SJSA1 (cell line): Measurements from ENCODE around the gene CBX7. TPM values are rescaled to one million over a fixed set of nuclear protein-coding genes. Genes with fewer than 3 reads are reported as not detected.

Source experiments
- DNase-seq, 2 experiments: peaks; one replicate each; pipeline ENCODE4 v3.0.0-alpha.2; 2015 to 2020; ENCODE audit warnings: low spot score in 2 of 2, low read depth in 1 of 2
- H3K27ac ChIP-seq: fragments of 250-450 bp; sonication (Bioruptor Pico); 2 replicates; pipeline ENCODE4 v1.5.1; 2020; ENCODE audit warnings: mild to moderate bottlenecking, moderate library complexity
- H3K27me3 ChIP-seq: fragments of 250-450 bp; sonication (Bioruptor Pico); replicated peaks from 2 replicates; pipeline ENCODE4 v1.5.1; 2020; ENCODE audit warnings: mild to moderate bottlenecking, moderate library complexity
- H3K36me3 ChIP-seq: fragments of 250-450 bp; sonication (Bioruptor Pico); 2 replicates; pipeline ENCODE4 v1.5.1; 2020; ENCODE audit warnings: mild to moderate bottlenecking
- H3K4me1 ChIP-seq: fragments of 250-450 bp; sonication (Bioruptor Pico); replicated peaks from 2 replicates; pipeline ENCODE4 v1.6.1; 2021; ENCODE audit warnings: mild to moderate bottlenecking
- H3K4me3 ChIP-seq: fragments of 250-450 bp; sonication (Bioruptor Pico); 2 replicates; pipeline ENCODE4 v1.5.1; 2020; ENCODE audit warnings: mild to moderate bottlenecking
- H3K9me3 ChIP-seq: fragments of 250-450 bp; sonication (Bioruptor Pico); replicated peaks from 2 replicates; pipeline ENCODE4 v1.5.1; 2020; ENCODE audit warnings: mild to moderate bottlenecking
- total RNA-seq: library from RNA; depleted of rRNA; stranded (reverse); fragments of >200 nt; shearing (Covaris generic); gene quantifications from 2 replicates; pipeline ENCODE4 v1.2.3, GENCODE V29; 2014

The CBX7 gene
- total RNA-seq, 1 experiment from 2014 or later: 6.3 TPM

DNA sequence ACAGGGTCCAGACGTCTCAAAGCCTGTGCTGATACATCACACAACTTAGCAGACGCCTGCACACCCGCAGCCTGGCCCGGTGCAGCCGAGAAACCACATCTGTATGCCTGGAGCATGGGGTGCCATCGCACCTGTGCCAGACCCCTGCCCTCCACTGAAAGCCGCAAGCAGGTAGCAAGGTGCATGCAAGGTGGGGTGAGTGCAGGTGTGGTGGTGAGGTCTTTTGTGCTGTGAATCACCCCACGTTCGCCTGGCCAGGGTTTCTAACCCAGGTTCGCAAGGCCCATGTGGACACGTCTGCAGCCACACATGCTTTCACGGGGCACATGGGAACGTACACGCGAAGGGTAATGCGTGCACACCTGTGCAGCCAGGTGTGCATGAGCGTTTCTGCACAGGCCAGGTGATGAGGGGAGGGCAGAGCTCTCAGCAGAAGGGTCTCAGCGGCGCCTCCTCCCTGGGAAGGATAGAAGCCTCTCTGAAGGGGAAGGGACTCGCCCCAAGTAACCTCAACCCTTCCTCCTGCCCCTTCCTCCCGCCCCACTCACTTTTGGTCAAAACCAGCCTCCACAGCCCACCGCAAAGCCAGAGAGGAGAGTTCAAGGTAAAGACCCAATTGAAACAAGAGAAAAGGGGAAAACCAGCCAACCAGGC is 19.5 kb downstream of the CBX7 start:
- Histone ChIP-seq H3K27ac (no peak overlapping the region), H3K27me3 (no peaks in the 10 kb centered on the region), H3K9me3 (no peaks in the 10 kb centered on the region), H3K4me3 (no peak overlapping the region), H3K36me3 (no peaks in the 10 kb centered on the region), H3K4me1 (no peaks in the 10 kb centered on the region)
- DNase-seq: no peak

DNA sequence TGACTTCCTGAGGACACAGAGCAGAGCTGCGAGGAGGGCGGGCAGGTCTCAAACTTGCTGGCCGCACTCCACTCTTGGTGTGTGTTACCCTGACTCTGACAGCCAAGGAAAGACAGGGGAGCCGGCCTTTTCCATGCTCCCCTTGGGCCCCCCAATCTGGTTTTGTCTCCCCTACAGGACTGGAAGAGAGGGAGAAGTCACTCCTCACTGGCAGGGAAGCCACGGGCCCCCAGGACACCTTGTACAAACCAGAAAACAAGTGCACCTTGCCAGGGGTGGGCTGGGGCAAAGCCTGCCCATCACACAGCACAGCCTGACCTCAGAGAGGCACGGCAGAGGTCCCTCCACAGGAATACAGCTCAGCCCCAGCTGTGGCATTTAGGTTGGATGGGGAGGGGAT is 20.2 kb downstream of the CBX7 start:
- Histone ChIP-seq H3K4me3 (no peak overlapping the region), H3K27ac (no peak overlapping the region), H3K4me1 (no peaks in the 10 kb centered on the region), H3K36me3 (no peaks in the 10 kb centered on the region), H3K27me3 (no peaks in the 10 kb centered on the region), H3K9me3 (no peaks in the 10 kb centered on the region)
- no peak for DNase-seq

DNA sequence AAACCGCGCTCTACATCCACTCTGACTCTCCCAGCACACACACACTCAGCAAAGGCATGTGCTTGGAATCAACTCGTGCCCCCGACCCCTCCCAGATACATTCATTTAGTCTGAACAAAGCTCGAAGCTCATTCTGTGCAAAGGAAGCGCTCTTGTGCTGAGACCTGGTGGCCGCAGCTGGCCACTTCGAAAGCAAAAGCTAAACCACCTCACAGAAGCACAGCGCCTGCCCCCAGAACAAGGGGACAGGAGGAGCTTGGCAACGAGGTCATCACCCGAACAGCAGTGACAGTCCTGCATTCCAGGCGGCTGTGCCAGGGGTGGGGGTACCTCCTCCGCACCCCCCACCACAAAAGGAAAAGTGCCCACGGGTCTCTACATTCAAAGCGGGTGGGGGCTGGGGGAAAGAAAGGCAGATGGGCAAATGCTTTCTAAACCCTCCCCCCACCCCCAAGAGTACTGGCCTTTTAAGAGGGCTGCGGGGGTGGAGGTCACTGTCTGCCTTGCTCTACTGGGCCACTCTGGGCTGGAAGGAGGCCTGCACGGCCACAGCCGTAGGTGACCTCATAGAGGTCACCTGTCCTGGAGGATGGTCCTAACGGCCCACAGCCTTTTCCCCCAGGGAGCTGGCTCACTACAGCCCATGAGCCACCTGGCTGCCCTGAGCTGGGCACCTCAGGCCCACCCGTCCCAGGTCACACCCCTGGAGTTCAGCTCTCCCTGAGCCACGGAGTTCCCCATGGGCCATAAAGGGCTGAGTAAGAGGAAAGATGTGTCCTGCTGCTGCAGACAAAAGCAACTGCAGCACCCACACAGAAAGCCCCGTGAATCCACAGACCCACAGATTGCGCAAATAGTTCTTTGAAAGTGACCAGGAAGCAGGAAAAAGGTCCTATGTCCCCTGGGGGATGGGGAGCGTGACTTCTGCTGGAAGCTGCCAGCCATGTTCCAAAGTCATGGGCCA is 21.3 kb downstream of the CBX7 start:
- no peak for DNase-seq
- H3K27ac ChIP-seq: no peak overlapping the region

DNA sequence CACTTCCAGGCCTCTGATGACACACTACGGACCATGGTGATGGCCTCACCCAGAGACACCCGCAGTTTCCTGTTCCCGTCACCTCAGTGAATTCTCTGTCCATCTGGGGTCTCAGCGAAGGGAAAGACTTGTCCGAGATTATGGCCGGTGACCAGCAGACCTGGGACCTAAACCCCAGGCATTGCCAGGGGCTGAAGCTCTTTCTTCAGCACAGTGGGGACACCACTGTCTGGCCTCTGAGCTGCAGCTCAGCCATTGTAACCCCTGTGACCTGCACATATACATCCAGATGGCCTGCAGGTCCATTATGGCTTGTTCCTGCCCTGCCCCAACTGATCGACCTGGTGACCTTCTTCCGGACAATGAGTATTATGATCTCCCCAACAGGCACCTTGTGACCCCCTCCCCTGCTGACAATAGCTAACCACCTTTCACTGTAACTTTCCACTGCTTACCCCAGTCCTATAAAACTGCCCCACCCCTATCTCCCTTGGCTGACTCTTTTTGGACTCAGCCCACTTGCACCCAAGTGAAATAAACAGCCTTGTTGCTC is 22.3 kb downstream of the CBX7 start:
- Histone ChIP-seq H3K4me3 (no peak overlapping the region), H3K4me1 (no peaks in the 10 kb centered on the region), H3K27ac (no peak overlapping the region), H3K36me3 (no peaks in the 10 kb centered on the region), H3K27me3 (no peaks in the 10 kb centered on the region), H3K9me3 (no peaks in the 10 kb centered on the region)
- DNase-seq: no peak

More for the DNA sequence above, 21.3 kb downstream of the CBX7 start:
- H3K4me1 ChIP-seq: no peaks in the 10 kb centered on the region
- H3K4me3 ChIP-seq: no peak overlapping the region
- H3K36me3 ChIP-seq: no peaks in the 10 kb centered on the region
- no peaks in the 10 kb centered on the region for H3K9me3 ChIP-seq
- H3K27me3 ChIP-seq: no peaks in the 10 kb centered on the region

DNA sequence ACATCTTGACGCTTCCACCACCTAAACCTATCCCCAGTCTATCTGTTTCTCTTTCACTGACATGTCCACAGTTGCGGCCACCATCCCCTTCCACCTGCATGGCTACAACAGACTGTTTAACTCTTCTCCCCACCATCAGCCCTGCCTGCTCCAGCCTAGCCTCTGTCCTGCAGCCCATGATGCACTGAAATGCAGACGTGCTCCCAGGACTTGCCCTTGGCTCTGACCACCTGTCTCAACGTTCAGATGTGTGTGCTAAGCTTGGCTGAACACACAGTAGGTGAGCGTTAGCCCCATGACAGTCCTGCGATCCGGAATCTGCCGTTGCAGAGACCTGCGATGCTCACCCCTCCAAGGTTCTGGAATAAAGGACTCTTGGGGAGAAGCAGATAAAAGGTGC is 22.7 kb downstream of the CBX7 start:
- Histone ChIP-seq H3K27ac (no peak overlapping the region), H3K4me3 (no peak overlapping the region), H3K9me3 (no peaks in the 10 kb centered on the region), H3K36me3 (no peaks in the 10 kb centered on the region), H3K4me1 (no peaks in the 10 kb centered on the region), H3K27me3 (no peaks in the 10 kb centered on the region)
- no peak for DNase-seq

DNA sequence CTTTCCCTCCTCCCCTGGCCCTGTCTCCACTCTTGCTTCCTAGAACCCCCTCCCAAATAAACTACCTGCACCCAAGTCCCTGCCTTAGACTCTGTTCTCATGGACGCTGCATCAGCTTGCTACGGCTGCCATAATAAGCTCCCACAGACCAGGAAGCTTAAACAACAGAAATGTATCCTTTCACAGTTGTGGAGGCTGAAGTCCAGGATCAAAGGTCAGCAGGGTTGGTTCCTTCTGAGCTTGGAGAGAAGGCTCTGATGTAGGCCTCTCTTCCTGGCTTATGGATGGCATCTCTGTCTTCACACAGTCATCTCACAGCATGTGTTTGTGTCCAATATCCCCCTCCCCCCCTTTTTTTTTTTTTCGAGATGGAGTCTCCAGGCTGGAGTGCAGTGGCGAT is 23.4 kb downstream of the CBX7 start:
- H3K4me3 ChIP-seq: no peak overlapping the region
- H3K27ac ChIP-seq: no peak overlapping the region
- no peaks in the 10 kb centered on the region for H3K27me3 ChIP-seq
- no peak for DNase-seq
- H3K36me3 ChIP-seq: no peaks in the 10 kb centered on the region
- H3K9me3 ChIP-seq: no peaks in the 10 kb centered on the region
- H3K4me1 ChIP-seq: no peaks in the 10 kb centered on the region

DNA sequence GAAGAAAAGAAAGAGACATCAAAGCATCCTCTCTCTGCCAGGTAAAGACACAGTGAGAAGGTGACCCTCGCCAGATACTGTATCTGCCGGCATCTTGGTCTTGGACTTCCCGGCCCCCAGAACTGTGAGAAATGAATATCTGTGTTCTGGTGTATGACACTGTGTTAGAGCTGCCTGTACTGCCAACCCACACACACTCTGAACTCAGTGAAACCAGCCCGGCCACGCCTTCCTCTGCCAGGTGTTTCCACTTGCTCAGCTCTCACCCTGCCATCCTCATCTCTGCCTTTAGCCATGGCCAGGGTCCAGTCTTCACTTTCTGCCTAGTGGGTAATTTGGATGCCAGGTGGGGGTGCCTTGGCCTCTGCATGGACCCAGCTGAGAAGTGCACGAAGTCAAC is 24.0 kb downstream of the CBX7 start:
- Histone ChIP-seq H3K27ac (no peak overlapping the region), H3K9me3 (no peaks in the 10 kb centered on the region), H3K4me3 (no peak overlapping the region), H3K4me1 (no peaks in the 10 kb centered on the region), H3K27me3 (no peaks in the 10 kb centered on the region), H3K36me3 (no peaks in the 10 kb centered on the region)
- no peak for DNase-seq

DNA sequence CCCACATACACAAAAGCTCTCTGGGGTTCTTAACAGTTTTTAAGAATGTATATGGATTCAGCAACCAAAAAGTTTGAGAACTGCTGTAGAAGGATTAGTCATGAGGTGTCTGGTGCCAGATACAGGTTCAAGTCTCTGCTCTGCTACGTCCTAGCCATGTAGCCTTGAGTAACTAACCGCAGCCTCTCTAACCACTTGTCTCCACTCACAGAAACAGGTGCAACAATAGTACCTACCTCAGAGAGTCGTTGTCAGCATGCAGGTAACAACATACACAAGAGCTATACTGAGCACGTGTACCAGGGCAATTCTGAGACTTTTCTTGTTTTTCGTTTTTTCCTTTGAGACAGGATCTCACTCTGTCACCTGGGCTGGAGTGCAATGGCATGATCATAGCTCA is 26.9 kb downstream of the CBX7 start:
- H3K9me3 ChIP-seq: no peaks in the 10 kb centered on the region
- H3K27ac ChIP-seq: no peak overlapping the region
- H3K4me3 ChIP-seq: no peak overlapping the region
- H3K4me1 ChIP-seq: no peaks in the 10 kb centered on the region
- no peak for DNase-seq
- H3K27me3 ChIP-seq: no peaks in the 10 kb centered on the region
- no peaks in the 10 kb centered on the region for H3K36me3 ChIP-seq

DNA sequence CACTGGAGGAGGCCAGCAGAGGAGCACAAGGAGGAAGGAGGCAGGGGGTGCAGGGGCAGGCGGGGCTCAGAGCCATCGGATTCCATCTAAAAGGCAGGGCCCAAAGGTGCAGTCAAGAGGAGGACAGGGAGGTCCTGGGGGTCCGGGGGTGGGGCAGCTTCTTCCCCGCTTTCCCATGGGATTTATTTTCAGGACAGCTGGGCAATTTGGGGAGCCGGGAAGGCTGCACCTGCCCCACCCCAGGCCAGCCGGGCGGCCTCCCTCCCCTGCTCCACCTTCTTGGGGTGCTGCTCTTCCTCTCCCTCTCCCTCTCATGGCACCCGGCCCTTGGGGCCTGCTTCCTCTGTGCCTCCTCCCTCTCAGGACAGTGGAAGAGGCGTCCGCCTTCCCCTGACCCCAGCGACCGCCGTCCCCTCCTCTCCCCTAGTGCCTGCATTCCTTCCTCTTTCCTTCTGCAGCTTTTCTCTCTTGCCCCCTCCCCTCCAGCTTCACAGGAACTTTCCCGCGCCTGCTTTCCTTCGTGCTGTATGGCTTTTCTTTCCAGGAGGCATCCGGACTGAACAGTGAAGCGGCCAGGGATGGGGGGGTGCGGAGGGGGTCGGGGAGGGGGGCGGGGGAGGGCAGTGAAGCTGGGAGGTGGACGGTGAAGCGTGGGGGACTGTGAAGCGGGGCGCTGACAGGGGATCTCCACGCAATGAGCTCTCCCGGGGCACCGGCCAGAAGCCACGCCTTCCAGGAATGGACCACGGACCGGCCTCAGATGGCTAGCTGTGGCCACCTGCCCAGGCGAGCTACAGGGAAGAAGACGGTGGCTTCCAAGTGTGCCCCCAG is 28.5 kb downstream of the CBX7 start:
- Histone ChIP-seq H3K9me3 (no peaks in the 10 kb centered on the region), H3K4me1 (no peaks in the 10 kb centered on the region), H3K27me3 (no peaks in the 10 kb centered on the region), H3K27ac (no peak overlapping the region), H3K4me3 (no peak overlapping the region), H3K36me3 (no peaks in the 10 kb centered on the region)
- no peak for DNase-seq

DNA sequence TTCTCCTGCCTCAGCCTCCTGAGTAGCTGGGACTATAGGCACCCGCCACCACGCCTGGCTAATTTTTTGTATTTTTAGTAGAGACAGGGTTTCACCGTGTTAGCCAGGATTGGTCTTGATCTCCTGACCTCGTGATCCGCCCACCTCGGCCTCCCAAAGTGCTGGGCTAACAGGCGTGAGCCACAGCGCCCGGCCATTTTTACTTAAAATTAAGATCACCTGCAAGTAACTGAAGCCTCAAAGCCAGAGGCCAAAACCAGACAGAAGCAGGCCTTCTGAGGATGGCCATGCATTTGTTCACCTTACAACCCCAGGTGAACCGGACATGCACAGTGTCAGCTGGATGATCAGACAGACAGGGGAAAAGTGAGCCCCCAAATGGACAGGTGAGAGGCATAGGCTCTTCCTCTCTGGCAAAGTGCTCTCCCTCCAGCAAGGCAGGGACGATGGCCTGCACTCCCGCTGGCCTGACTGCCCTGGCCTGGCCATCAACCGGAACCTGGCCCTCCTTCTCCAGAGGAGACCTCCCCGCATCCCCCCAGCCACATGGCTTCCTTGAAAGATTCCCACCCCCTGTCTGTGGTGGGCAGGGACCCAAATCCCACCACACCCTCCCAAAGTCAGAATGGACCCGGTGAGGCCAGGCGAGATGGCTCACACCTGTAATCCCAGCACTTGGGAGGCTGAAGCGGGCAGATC is 29.6 kb downstream of the CBX7 start:
- no peak overlapping the region for H3K27ac ChIP-seq
- H3K4me1 ChIP-seq: no peaks in the 10 kb centered on the region
- DNase-seq: no peak
- no peak overlapping the region for H3K4me3 ChIP-seq
- no peaks in the 10 kb centered on the region for H3K36me3 ChIP-seq
- H3K9me3 ChIP-seq: no peaks in the 10 kb centered on the region
- no peaks in the 10 kb centered on the region for H3K27me3 ChIP-seq

DNA sequence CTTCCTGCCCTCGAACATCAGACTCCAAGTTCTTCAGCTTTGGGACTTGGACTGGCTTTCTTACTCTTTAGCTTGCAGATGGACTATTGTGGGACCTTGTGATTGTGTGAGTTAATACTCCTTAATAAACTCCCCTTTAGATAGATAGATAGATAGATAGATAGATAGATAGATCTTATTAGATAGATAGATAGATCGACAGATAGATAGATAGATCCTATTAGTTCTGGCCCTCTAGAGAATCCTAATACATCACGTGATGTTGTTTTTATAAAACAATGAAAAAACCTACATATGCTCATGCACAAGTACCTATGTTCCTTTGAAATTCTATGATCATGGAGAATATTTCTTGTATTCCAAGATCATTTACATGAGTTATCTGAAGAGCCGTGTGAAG is 31.5 kb downstream of the CBX7 start:
- Histone ChIP-seq H3K9me3 (no peaks in the 10 kb centered on the region), H3K4me3 (no peak overlapping the region), H3K4me1 (no peaks in the 10 kb centered on the region), H3K27me3 (peaks cover 4% of the 10 kb centered on the region; the same call in 1 of the 2 replicates), H3K27ac (no peak overlapping the region), H3K36me3 (no peaks in the 10 kb centered on the region)
- DNase-seq: no peak

DNA sequence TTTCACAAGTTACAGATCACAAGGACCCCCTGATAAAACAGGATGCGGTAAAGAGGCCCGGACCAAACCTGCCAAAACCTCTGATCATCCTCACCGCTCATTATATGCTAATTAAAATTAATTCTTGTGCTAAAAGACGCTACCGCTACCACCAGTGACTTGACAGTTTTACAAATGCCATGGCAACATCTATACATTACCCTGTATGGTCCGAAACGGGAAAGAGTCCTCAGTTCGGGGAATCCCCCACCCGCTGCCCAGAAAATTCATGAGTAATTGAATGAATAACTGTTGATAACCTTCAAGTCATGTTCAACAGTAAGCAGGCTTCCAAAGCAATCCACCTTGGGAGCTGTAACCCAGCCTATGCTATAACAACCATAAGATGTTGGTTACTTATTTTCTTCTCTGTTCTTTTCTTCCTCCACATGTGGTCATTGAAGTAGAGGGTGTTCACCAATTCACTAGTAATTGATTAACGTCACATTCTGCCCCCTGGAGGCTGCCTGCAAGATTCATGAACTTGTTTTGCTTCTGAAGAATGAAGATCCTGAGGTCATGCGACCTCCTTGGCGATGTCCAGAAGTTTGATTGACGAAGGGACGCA is 34.8 kb downstream of the CBX7 start:
- no peak for DNase-seq
- H3K9me3 ChIP-seq: no peaks in the 10 kb centered on the region
- H3K4me3 ChIP-seq: no peak overlapping the region
- H3K4me1 ChIP-seq: no peaks in the 10 kb centered on the region
- H3K27ac ChIP-seq: no peak overlapping the region
- no peaks in the 10 kb centered on the region for H3K36me3 ChIP-seq
- H3K27me3 ChIP-seq: peaks cover 13% of the 10 kb centered on the region
